HL-60 (cell line): ENCODE results near the gene F8.

Source experiments
- DNase-seq, 2 experiments: peaks; one replicate each; pipeline ENCODE4 v3.0.0-alpha.2; 2010 to 2020; ENCODE audit warnings: low read depth in 1 of 2, low spot score in 1 of 2
- H3K27ac ChIP-seq: fragments of 250-450 bp; sonication (Bioruptor Pico); replicated peaks from 2 replicates; pipeline ENCODE4 v1.5.1; 2020; ENCODE audit warnings: mild to moderate bottlenecking, moderate library complexity
- H3K27me3 ChIP-seq: fragments of 250-450 bp; sonication (Bioruptor Pico); 2 replicates; pipeline ENCODE4 v1.5.1; 2021; ENCODE audit warnings: mild to moderate bottlenecking, moderate library complexity; ENCODE audit not compliant: insufficient read depth, poor library complexity, severe bottlenecking
- H3K4me3 ChIP-seq: replicated peaks from 2 replicates; pipeline ENCODE4 v1.5.1; 2011; ENCODE audit warnings: mild to moderate bottlenecking, control low read depth, low read length; ENCODE audit not compliant: insufficient read depth
- GABPA ChIP-seq: IDR thresholded peaks from 2 replicates; pipeline ENCODE4 v1.6.1; 2012; ENCODE audit warnings: low read depth
- POLR2AphosphoS5 ChIP-seq: IDR thresholded peaks from 2 replicates; pipeline ENCODE4 v1.6.1; 2012; ENCODE audit warnings: low read depth
- SPI1 ChIP-seq: IDR thresholded peaks from 2 replicates; pipeline ENCODE4 v1.6.1; 2012; ENCODE audit warnings: low read depth, mild to moderate bottlenecking, borderline replicate concordance
- TF ChIP-seq, protein P1 (sequence below): IDR thresholded peaks from 2 replicates; pipeline ENCODE4 v1.6.1; 2012; ENCODE audit warnings: low read depth; ENCODE audit not compliant: insufficient replicate concordance
- TF ChIP-seq, protein P2 (sequence below): IDR thresholded peaks from one replicate; pipeline ENCODE4 v1.5.1; 2011; ENCODE audit warnings: low read length, control low read depth, inconsistent platforms; ENCODE audit not compliant: insufficient read depth

The F8 gene

DNA sequence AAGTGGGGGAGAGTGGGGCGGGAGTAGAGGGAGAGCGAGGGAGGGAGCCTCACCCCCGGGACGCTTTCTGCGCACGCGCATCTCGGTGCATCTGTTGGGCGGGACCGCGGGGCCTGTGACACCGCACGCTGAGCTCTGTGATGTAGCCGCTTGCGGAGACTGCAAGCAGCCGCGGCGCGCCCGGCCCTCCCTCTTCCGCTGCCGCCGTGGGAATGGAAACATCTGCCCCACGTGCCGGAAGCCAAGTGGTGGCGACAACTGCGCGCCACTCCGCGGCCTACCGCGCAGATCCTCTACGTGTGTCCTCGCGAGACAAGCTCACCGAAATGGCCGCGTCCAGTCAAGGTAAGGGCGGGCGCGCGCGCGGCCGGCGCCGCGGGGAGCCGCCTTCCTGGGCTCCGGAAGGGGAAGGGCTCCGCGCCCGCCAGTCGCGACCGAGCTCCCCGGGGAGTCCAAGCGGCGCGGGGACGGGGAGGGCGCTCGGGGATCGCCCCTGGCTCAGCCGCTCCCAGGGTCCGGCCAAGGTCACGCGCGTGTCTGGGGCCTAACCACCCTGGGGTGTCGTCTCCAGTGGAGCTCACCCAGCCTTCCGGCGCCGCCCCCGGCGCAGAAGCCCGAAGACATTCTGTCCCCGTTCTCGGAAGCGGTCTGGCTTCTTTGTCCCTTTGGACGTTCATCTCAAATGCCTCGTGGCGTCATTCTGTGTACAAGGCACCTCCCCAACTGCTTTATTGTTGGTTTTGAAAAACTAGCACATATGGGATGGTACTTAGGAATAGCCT lies 4.4 kb upstream of the F8 start, which contains the start of gene FUNDC2:
TSS of gene FUNDC2 (plus strand) at position 118 of the 782 bp plus-strand sequence. CDS start at position 213, 95 bp downstream.
- TF ChIP-seq, protein P1, sequence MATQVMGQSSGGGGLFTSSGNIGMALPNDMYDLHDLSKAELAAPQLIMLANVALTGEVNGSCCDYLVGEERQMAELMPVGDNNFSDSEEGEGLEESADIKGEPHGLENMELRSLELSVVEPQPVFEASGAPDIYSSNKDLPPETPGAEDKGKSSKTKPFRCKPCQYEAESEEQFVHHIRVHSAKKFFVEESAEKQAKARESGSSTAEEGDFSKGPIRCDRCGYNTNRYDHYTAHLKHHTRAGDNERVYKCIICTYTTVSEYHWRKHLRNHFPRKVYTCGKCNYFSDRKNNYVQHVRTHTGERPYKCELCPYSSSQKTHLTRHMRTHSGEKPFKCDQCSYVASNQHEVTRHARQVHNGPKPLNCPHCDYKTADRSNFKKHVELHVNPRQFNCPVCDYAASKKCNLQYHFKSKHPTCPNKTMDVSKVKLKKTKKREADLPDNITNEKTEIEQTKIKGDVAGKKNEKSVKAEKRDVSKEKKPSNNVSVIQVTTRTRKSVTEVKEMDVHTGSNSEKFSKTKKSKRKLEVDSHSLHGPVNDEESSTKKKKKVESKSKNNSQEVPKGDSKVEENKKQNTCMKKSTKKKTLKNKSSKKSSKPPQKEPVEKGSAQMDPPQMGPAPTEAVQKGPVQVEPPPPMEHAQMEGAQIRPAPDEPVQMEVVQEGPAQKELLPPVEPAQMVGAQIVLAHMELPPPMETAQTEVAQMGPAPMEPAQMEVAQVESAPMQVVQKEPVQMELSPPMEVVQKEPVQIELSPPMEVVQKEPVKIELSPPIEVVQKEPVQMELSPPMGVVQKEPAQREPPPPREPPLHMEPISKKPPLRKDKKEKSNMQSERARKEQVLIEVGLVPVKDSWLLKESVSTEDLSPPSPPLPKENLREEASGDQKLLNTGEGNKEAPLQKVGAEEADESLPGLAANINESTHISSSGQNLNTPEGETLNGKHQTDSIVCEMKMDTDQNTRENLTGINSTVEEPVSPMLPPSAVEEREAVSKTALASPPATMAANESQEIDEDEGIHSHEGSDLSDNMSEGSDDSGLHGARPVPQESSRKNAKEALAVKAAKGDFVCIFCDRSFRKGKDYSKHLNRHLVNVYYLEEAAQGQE, result no peak
- peak; percentile 64 for TF ChIP-seq POLR2AphosphoS5
- TF ChIP-seq, protein P2, sequence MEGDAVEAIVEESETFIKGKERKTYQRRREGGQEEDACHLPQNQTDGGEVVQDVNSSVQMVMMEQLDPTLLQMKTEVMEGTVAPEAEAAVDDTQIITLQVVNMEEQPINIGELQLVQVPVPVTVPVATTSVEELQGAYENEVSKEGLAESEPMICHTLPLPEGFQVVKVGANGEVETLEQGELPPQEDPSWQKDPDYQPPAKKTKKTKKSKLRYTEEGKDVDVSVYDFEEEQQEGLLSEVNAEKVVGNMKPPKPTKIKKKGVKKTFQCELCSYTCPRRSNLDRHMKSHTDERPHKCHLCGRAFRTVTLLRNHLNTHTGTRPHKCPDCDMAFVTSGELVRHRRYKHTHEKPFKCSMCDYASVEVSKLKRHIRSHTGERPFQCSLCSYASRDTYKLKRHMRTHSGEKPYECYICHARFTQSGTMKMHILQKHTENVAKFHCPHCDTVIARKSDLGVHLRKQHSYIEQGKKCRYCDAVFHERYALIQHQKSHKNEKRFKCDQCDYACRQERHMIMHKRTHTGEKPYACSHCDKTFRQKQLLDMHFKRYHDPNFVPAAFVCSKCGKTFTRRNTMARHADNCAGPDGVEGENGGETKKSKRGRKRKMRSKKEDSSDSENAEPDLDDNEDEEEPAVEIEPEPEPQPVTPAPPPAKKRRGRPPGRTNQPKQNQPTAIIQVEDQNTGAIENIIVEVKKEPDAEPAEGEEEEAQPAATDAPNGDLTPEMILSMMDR, result no peak
- 0 out of 2 replicates have a peak, but pooled peaks have one; percentile 3 for TF ChIP-seq GABPA
- no peak for TF ChIP-seq SPI1
- peak; percentile 88 to 95 for DNase-seq
- Histone ChIP-seq H3K4me3 (peak within 1 kb of the TSS; percentile 60), H3K27me3 (no peaks in the 10 kb centered on the region), H3K27ac (peak within 1 kb of the TSS; percentile 94)

DNA sequence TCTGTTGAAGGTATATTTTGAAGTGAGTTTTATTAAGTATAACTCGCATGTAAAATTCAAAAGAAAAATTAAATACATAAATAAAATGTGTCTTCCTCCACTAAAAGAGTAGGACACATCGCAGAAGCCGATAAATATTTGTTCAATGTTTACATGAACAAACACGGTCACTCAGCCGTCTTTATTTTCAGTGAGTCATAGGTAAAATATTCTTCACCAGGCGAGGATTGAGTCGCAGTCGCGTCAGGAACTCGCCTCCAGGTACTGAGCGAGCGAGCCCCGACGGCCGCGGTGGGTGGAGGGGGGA lies 3.9 kb upstream of the F8 start:
- TF ChIP-seq SPI1, result no peak
- TF ChIP-seq, protein P2, result no peak
- TF ChIP-seq POLR2AphosphoS5, result no peak
- TF ChIP-seq GABPA, result no peak
- TF ChIP-seq, protein P1, result no peak
- H3K27ac ChIP-seq, result peak overlapping the region; percentile 94
- DNase-seq, result no peak
- H3K27me3 ChIP-seq, result no peaks in the 10 kb centered on the region
- peak overlapping the region; percentile 32 for H3K4me3 ChIP-seq

DNA sequence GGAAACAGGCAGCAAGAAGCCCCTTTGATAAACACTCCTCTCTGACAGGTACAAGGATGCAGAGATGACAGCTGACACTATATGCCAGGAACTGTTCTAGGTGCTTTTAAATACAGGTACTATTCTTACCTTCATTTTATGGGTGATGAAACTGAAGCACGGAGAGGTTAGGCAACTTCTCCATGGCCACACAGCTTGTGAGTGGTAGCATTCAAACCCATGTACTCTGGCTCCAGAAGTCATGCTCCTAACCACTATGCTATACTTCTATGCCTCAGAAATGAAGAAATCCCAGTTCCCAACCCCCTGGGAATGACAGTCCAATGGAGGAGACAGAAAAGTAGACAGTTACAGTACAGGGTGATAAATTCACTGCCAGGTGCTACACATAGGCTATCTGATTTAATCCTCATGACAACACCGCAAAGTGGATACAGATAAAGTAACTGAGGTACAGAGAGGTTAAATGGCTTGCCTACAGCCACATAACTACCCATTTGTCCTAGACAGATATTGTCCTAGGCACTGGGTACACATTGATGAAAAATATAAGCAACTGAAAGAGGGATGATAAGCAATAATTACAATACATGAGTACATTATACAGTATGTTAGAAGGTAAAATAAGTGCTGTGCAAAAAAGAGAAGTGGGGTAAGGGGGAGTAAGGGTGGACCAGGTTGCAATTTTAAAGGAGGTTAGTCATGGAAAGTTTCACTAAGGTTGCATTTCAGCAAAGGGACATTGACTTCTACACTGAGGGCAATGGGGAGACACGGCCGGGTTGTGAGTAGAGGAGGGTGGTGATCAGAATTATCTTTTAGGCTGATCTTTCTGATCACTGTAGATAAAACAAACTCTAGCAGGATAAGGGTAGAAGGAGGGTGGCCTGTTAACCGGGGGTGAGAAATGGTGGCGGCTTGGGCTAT lies 1.6 kb upstream of the F8 start:
- Histone ChIP-seq H3K27me3 (no peaks in the 10 kb centered on the region), H3K27ac (no peak overlapping the region), H3K4me3 (no peak overlapping the region)
- no peak for DNase-seq
- no peak for TF ChIP-seq GABPA
- peak; percentile 77 for TF ChIP-seq SPI1

DNA sequence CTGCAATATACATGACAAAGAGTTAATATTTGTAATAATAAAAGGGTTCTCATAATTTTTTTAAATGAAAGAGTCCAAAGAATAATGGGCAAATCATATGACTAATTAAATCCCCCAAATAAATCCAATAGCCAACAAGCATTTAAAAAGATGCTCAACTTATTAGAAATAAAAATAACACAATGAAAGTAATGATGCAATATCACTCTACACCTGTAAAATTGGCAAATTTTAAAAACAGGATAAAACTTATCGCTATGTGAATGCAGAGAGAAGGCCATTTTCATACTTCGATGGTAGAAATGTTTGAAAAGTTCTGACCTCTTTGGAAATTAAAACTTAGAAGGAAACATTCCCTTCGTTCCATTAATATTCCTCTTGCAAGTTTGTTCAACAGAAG lies 1.9 kb downstream of the F8 start:
- H3K27ac ChIP-seq, result no peak overlapping the region
- no peak for DNase-seq
- no peak overlapping the region for H3K4me3 ChIP-seq
- no peak for TF ChIP-seq SPI1
- TF ChIP-seq GABPA, result no peak
- TF ChIP-seq, protein P2, result no peak
- TF ChIP-seq POLR2AphosphoS5, result no peak
- TF ChIP-seq, protein P1, result no peak
- no peaks in the 10 kb centered on the region for H3K27me3 ChIP-seq
